ENCODE measurements around the gene CBX8. TPM values are rescaled to one million over a fixed set of nuclear protein-coding genes. Genes with fewer than 3 reads are reported as not detected.

The CBX8 gene
- total RNA-seq, 1 donor from 2014 or later = 6.3 TPM

Other genes starting within 250 kb of the CBX8 start
- gene RBFOX3, start 186.0 kb downstream of the CBX8 start, total RNA-seq = not detected in 2 replicates
- gene ENPP7, start 66.1 kb downstream of the CBX8 start, total RNA-seq = not detected in 2 replicates
- 2.5 and 2.8 TPM in 2 replicates for gene CBX2, start 18.9 kb downstream of the CBX8 start, total RNA-seq
- gene CBX4, start 42.4 kb upstream of the CBX8 start, total RNA-seq = 36.3 and 38.7 TPM in 2 replicates
- gene TBC1D16, start 238.8 kb upstream of the CBX8 start, total RNA-seq = 0.85 and 0.88 TPM in 2 replicates
- gene CCDC40, start 239.6 kb upstream of the CBX8 start, total RNA-seq = not detected in 2 replicates